Measurements from ENCODE around the gene ZNF345. TPM values are rescaled to one million over a fixed set of nuclear protein-coding genes. Genes with fewer than 3 reads are reported as not detected.

The ZNF345 gene
- total and polyA plus RNA-seq, 2 of the 8 experiments (the other 6 are each of a cell fraction or from before 2014, with no cell fraction given) = 3.2 to 5.1 TPM

- TF ChIP-seq ATF3 (IDR thresholded peaks at IDR 0.05; ENCODE audit: insufficient read depth, low read depth, low read length) (no peak), NANOG (IDR thresholded peaks at IDR 0.05; ENCODE audit: insufficient read depth, low read depth, low read length, poor library complexity, severe bottlenecking) (no peak)
Observed at GRCh38 chr19:36850559-36851442, at the start of gene ZNF345 (continued).

Data from H1 (cell line).